Measurements from ENCODE around the gene PLCL2.

Gene PLCL2

DNA sequence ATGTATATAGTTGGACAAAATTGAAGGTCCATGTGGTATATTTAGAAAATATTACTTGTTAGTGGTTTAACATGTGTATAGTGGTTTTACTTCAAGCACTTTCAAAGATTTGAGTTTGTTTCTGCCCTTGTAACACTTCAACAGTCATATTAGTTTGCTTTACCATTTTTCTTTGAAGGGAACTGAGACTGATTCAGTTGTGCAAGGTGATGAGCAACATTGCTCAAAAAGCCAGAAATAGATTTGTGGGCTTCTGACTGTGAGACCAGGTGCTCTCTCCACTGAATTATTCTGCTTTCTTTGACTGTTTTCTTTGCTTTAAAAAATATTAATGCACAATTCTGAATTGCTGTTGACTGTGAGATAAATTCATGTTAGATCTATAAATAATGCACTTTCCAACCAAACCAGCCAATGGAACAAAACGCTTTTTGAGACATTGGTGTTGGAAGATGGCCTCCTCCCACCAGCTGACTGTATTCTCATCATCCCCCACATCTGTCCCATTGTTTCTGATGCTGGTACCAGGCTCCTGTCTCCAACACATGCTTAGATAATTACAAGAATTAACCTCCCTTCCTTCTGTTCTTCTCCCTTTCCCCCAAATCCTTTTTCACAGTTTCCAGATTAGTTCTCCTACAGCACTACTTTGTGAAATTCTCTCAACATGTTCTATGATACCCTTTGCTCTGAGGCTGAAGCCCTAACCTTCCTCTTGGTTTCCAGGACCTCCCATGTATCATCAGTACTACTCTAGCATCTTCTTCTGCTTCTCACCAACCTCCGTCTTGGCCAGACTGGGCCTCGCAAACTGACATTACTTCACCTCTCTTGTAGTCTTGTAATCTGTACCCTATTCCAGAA is 27.9 kb downstream of the PLCL2 start:
- in situ Hi-C loops (cut with MboI; ENCODE audit: low sequenced_read_pairs) = no loop called here

GRCh38 chr3:16913264-16913580 is 28.5 kb downstream of the PLCL2 start:
- in situ Hi-C loops (cut with MboI; ENCODE audit: low sequenced_read_pairs) = no loop called here

DNA sequence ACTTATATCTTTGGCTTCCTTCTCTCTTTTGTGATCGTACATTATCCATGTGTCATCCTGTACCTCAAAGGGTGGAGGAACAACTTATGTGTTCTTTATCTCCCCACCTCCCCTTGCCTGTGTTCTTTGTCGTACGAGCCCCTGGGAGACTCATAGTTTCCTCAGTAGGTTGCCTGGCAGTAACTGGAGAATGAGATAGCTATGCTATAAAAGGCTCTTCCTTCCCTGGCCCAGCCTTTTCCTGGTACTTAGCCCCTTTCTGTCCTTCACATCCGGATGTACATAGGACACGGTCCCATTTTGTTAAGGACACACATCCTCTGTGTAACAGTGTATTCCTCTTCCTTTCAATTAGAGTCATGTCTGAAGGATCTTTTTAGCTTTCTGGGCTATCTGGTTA is 32.1 kb downstream of the PLCL2 start:
- in situ Hi-C loops (cut with MboI; ENCODE audit: low sequenced_read_pairs) = no loop called here

DNA sequence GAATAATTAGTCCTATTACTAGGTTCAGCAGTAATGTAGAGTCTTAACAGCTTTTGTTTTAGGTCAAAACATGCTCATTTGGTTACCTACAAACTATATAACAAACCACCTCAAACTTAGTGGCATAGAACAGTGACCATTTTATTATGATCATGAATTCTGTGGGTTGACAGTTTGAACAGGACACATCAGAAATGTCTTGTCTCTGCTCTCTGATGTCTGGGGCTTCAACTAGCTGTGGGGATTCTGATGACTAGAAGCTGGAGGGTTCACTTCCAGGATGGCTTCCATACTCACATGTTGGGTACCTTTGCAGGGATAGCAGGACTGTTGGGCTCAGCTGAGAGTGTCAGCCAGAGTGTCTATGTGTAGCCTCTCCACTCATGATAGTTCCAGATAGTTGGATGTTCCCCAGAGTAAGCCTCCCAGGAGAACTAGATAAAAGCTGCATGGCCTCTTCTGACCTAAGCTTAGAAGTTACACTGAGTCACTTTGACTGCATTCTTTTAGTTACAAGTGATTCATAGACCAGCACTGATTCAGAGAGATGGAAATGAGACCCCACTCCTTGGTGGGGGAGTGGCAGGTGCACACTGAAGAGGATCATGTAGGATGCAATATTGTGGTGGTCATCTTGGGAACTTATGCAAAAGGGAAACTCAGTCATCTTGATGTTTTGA is 32.6 kb downstream of the PLCL2 start:
- in situ Hi-C loops (cut with MboI; ENCODE audit: low sequenced_read_pairs) = no loop called here

- in situ Hi-C loops (cut with MboI; ENCODE audit: low sequenced_read_pairs) = no loop called here
Measured at GRCh38 chr3:16917980-16918682, 33.4 kb downstream of the PLCL2 start.

- in situ Hi-C loops (cut with MboI; ENCODE audit: low sequenced_read_pairs) = no loop called here
Measured at GRCh38 chr3:16918683-16919025, 33.9 kb downstream of the PLCL2 start.

- in situ Hi-C loops (cut with MboI; ENCODE audit: low sequenced_read_pairs) = no loop called here
Measured at GRCh38 chr3:16923112-16923511, 38.4 kb downstream of the PLCL2 start.

DNA sequence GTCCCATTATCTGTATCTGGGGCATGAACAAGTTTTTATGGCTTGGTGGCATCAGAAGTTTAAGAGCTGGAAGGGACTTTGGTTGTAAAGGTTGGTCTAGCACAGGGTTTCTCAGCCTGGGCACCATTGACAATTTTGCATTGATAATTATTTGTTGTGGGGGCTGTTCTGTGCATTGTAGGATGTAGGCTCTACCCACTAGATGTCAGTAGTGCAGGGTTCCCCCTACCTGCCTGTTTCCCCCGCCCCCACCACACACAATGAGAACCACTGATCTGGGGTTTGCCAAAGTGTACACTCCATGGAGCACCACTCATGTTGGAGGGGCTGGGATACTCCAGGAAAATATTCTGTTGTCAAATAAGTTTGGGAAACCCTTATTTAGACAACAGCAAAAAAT is 42.7 kb downstream of the PLCL2 start:
- in situ Hi-C loops (cut with MboI; ENCODE audit: low sequenced_read_pairs) = no loop called here

DNA sequence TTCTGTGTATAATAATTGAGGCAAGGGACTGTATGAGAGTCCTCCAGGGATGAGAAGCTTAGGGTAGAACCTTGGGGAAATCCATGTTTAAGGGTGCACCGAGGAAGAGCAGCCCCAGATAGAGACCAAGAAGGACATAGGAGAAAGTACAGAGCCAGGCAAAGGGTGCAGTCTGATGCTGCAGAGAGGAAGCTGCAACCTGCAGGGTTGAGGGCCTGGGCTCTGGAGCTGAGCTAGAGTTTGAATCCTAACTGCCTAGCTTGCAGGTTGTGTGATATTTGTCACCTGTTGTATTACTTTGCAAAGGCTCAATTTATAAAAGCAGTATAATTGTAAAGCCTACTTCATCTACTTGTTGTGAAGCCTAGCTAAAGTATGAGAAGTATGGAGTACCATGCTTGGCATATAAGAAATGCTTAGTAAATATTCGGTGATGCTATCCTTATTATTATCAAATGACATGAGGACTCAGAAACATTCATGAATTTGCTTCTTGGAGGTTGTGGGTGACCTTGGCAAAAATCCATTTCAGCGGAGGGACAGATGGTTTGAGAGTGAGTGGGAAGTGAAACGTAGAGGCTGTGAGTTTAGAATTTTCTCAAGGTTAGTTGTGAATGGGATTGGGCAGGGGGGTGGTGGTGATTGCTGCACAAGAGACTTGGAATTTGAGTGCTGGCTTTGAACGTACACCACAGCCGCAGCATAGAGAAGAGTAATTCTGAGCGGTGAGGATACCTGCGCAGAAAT is 43.8 kb downstream of the PLCL2 start:
- in situ Hi-C loops (cut with MboI; ENCODE audit: low sequenced_read_pairs) = no loop called here

GRCh38 chr3:16929311-16929710 is 44.6 kb downstream of the PLCL2 start:
- in situ Hi-C loops (cut with MboI; ENCODE audit: low sequenced_read_pairs) = no loop called here

DNA sequence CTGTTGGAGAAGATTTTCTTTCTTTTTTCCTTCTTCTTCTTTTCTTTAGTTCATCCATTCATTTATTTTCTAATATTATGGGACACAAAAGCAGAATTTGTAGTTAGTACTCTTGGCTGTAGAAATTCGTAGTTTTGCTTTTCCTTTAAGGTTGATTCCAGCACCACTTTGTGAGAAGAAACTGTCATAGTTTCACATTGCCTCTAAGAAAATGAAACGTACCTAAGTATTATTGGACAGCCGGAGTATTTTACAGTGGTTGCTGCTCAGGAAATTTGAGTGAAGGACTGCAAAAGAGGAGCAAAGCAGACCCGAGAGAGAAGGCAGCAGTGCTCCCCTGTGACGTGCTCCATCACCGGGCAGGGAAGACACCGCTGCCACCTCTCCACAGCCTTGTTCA is 48.1 kb downstream of the PLCL2 start:
- in situ Hi-C loops (cut with MboI; ENCODE audit: low sequenced_read_pairs) = no loop called here

GRCh38 chr3:16935781-16936180 is 51.0 kb downstream of the PLCL2 start:
- in situ Hi-C loops (cut with MboI; ENCODE audit: low sequenced_read_pairs) = no loop called here

DNA sequence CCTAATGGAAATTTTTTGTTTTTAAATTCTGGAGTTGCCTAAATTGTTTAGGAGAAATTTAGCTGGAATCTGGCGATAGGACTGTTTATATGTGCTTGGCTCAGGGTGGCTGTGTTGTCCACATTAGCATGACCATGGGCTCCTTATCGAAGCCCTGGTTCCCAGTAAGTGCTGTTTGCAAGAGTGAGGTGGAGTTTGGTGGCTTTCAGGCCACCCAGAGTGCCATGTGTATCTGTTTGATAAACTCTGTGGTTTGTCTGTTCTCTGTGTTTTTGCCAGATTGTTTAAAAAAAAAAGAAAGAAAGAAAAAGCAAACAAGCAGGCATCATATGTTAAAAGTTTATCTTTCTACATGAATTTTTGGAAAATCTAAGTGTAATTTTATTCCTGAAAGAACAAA is 51.5 kb downstream of the PLCL2 start:
- in situ Hi-C loops (cut with MboI; ENCODE audit: low sequenced_read_pairs) = no loop called here

- in situ Hi-C loops (cut with MboI; ENCODE audit: low sequenced_read_pairs) = no loop called here
Measured at GRCh38 chr3:16936676-16937230, 52.0 kb downstream of the PLCL2 start.

- in situ Hi-C loops (cut with MboI; ENCODE audit: low sequenced_read_pairs) = no loop called here
Measured at GRCh38 chr3:16937326-16937845, 52.6 kb downstream of the PLCL2 start.

DNA sequence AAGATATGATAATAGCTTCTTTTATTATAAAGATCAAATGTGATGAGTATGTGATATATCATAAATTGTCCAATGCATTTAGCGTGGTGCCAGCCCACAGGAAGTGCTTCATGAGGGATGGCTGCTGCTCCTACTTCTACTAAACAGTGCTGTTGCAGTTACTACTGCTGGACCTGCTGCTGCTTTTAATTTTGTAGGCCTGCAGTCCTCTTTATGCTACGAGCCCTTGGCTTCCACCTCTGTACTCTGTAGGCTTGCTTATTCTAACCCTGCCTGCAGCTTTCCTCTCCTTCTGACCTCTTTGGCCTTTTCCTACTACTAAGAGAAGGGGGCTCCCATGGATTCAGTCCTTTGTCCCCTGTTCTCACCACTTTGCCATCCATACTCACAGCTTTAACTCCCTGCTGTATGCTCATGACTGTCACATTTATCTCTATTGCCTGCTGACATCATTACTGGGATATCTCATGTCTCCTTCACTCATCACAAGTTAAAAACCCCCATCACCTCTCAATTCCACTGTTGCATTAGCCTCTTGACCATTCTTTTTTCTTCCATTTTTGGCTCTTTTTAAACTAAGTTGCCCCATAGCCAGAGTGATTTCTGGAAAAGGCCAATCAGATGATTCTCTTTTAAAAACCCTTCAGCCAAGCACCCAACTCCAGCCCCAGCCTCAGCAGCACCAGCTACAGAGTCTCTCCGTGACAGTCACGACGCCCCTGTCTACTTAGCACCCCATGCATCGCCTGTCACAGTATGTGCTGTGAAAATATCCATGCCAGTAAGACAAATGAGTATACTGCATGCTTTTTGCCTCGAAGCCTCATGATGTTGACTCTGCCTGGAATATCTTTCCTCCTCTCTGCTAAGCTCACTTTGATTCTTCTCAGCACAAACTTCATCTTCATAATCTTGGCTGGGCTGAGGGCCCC is 56.3 kb downstream of the PLCL2 start:
- in situ Hi-C loops (cut with MboI; ENCODE audit: low sequenced_read_pairs) = no loop called here

DNA sequence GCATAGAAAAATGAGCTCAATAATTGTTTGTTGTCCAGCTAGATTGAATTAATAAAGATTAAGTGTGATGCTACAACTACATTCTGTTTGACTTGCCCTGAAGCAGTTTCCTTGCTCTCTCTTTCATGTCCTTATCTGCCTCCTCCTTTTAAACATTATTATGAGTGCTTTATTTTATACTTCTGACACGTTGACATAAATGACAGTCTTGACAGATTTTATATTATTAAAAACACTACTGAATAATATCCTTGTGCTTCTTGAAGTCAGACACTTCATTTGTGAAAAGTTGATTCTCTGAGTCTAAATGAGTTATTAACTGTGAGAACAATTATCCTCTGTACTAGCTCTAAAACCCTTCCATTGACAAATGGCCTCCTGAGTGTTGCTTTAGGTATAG is 58.2 kb downstream of the PLCL2 start:
- in situ Hi-C loops (cut with MboI; ENCODE audit: low sequenced_read_pairs) = no loop called here

DNA sequence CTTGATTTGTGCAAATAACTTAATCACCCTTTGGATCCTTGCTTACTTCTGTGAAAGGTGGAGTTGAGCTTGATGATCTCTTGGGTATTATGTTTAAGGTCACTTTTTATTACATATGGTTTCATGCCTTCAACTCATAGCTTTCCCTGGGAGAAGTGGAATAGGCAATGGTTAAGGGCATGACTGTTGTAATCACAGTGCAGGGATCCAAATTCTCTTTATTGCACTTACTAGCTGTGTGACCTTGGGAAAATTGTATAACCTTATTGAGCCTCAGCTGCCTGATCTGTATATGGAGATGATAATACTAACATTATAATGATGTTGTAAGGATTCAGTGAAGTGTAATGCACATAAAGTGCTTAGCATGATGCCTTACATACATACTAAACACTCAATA is 59.1 kb downstream of the PLCL2 start:
- in situ Hi-C loops (cut with MboI; ENCODE audit: low sequenced_read_pairs) = no loop called here

DNA sequence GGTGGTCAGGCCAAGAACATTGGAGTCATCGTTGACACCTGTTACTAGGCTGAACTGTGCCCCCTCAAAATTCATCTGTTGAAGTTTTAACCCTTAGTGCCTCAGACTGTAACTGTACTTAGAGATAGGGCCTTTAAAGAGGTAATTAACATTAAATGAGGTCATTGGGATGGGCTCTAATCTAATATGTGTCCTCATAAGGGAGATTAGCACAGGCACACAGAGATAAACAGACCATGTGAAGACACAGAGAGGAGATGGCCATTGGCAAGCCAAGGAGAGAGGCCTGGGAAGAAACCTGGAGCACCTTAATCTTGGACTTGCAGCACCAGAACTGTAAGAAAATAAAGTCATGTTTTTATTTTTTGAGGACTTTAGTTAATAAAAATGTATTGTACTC is 59.6 kb downstream of the PLCL2 start:
- in situ Hi-C loops (cut with MboI; ENCODE audit: low sequenced_read_pairs) = no loop called here

DNA sequence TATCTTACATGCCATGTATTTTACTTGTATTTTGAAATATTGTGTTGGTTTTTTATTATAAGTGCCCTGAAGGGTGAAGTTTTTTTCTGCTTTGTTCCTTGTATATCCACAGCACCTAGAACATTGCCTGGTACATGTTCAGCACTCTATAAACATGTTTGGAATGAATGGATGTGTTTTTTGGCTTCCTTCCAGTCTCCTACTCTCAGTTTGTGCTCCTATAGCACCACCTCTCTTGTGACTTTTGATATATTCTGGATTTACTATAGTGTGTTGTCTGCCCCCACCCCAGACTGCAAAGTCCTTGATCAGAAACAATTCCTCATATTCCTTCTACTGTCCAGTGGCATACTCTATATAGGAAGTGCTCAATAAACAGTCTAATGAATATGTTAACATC is 60.6 kb downstream of the PLCL2 start:
- in situ Hi-C loops (cut with MboI; ENCODE audit: low sequenced_read_pairs) = no loop called here

Data from HL-60/S4 treated with phorbol 12-myristate 13-acetate at 8.2 ng/mL for 4 days and 3 days (cell line).